Endothelial cell of umbilical vein (primary cell): ENCODE results near the gene COL15A1. TPM values are rescaled to one million over a fixed set of nuclear protein-coding genes. Genes with fewer than 3 reads are reported as not detected.

ENCODE experiments used
- BruUV-seq: library from RNA; stranded (reverse); fragments of 400-500 nt; replicated peaks from 2 replicates; lab custom pipeline; 2021; lab: Mats Ljungman, UMichigan
- CTCF ChIA-PET: fragments of 300-600, 350-600 bp; sonication (Branson Sonifier 250); formaldehyde crosslinking; loops from one replicate; lab custom pipeline; 2021; ENCODE audit warnings: antibody characterized with exemption, inconsistent platforms; lab: Charles Lee
- POLR2A ChIA-PET: fragments of 300-600, 350-600 bp; sonication (Branson Sonifier 250); formaldehyde crosslinking; loops from one replicate; lab custom pipeline; 2021; ENCODE audit warnings: antibody characterized with exemption, inconsistent platforms; lab: Charles Lee
- DNase-seq: peaks from one replicate; pipeline ENCODE4 v3.0.0-alpha.2; 2011; ENCODE audit warnings: low read depth, low spot score
- FAIRE-seq: peaks from 2 replicates; lab custom pipeline; 2011; peaks lifted over from hg19 to GRCh38; lab: Jason Lieb, UNC
- H2AFZ ChIP-seq: 2 replicates; pipeline ENCODE4 v1.6.0; 2012; ENCODE audit warnings: low read depth, low read length, control low read depth, inconsistent platforms
- H3K27ac ChIP-seq: 2 replicates; pipeline ENCODE4 v1.5.1; 2011; ENCODE audit warnings: low read depth, mild to moderate bottlenecking, control low read depth, low read length, moderate library complexity; ENCODE audit not compliant: insufficient read depth
- H3K27me3 ChIP-seq, 2 experiments: 2 replicates each; pipeline versions ENCODE4 v1.6.0 to v1.6.1; 2011; ENCODE audit warnings: low read length in 2 of 2, mixed read lengths in 1 of 2; ENCODE audit not compliant: control insufficient read depth in 2 of 2, insufficient read depth in 2 of 2
- H3K36me3 ChIP-seq, 2 experiments: 2 replicates in 1 of 2; 3 replicates in 1 of 2; pipeline ENCODE4 v1.5.1; 2011; ENCODE audit warnings: low read length in 2 of 2, mild to moderate bottlenecking in 1 of 2, moderate library complexity in 1 of 2; ENCODE audit not compliant: control insufficient read depth in 2 of 2, insufficient read depth in 2 of 2; ENCODE audit errors: extremely low read depth in 1 of 2
- H3K4me1 ChIP-seq: 3 replicates; pipeline ENCODE4 v1.5.1; 2011; ENCODE audit warnings: mild to moderate bottlenecking, low read length; ENCODE audit not compliant: control insufficient read depth, insufficient read depth; ENCODE audit errors: extremely low read depth
- H3K4me2 ChIP-seq: 2 replicates; pipeline ENCODE4 v1.6.1; 2011; ENCODE audit warnings: low read length, control low read depth, mixed read lengths; ENCODE audit not compliant: insufficient read depth
- H3K4me3 ChIP-seq, 3 experiments: fragments of 200-600 bp in 1 of 3; sonication (generic), shearing (Covaris generic) in 1 of 3; replicated peaks in 1 of 3; 2 replicates each; pipeline ENCODE4 v1.5.1; 2011 to 2016; ENCODE audit warnings: control low read depth in 3 of 3, low read length in 3 of 3, mild to moderate bottlenecking in 2 of 3, inconsistent platforms in 1 of 3, low read depth in 1 of 3, moderate library complexity in 1 of 3; ENCODE audit not compliant: insufficient read depth in 1 of 3
- H3K79me2 ChIP-seq: 2 replicates; pipeline ENCODE4 v1.6.0; 2012; ENCODE audit warnings: low read length, inconsistent platforms; ENCODE audit not compliant: control insufficient read depth, insufficient read depth
- H3K9ac ChIP-seq: replicated peaks from 2 replicates; pipeline ENCODE3; 2011; ENCODE audit warnings: low read length, control low read depth; ENCODE audit not compliant: insufficient read depth; ENCODE audit errors: extremely low read depth
- H3K9me1 ChIP-seq: replicated peaks from 3 replicates; pipeline ENCODE4 v1.6.0; 2011; ENCODE audit warnings: mild to moderate bottlenecking, low read length; ENCODE audit not compliant: control insufficient read depth, insufficient read depth; ENCODE audit errors: extremely low read depth
- H3K9me3 ChIP-seq: replicated peaks from 2 replicates; pipeline ENCODE4 v1.5.1; 2012; ENCODE audit warnings: low read length, inconsistent platforms; ENCODE audit not compliant: control insufficient read depth, insufficient read depth
- H4K20me1 ChIP-seq: replicated peaks from 2 replicates; pipeline ENCODE3; 2011; ENCODE audit warnings: mild to moderate bottlenecking, low read length; ENCODE audit not compliant: control insufficient read depth, insufficient read depth; ENCODE audit errors: extremely low read depth
- CTCF ChIP-seq, 2 donors: IDR thresholded peaks; 1 replicate in 1 of 2; 2 replicates in 1 of 2; pipeline ENCODE4 v1.5.1; 2011; ENCODE audit warnings: low read length in 2 of 2, mild to moderate bottlenecking in 2 of 2, moderate library complexity in 2 of 2, control low read depth in 1 of 2, inconsistent platforms in 1 of 2, low read depth in 1 of 2; ENCODE audit not compliant: insufficient read depth in 1 of 2; ENCODE audit errors: extremely low read depth in 1 of 2
- EZH2 ChIP-seq: IDR thresholded peaks from 2 replicates; pipeline ENCODE4 v1.6.1; 2012; ENCODE audit warnings: borderline replicate concordance, low read depth, mild to moderate bottlenecking, moderate library complexity, low read length, inconsistent platforms; ENCODE audit not compliant: severe bottlenecking
- FOS ChIP-seq: IDR thresholded peaks from 2 replicates; pipeline ENCODE4 v1.6.1; 2011; ENCODE audit warnings: mild to moderate bottlenecking, low read length, moderate library complexity, borderline replicate concordance; ENCODE audit not compliant: insufficient read depth
- GATA2 ChIP-seq: IDR thresholded peaks from 2 replicates; pipeline ENCODE4 v1.7.0; 2011; ENCODE audit warnings: low read depth, mild to moderate bottlenecking, moderate library complexity, mixed read lengths, low read length; ENCODE audit not compliant: insufficient read length, insufficient read depth
- JUN ChIP-seq: IDR thresholded peaks from 2 replicates; pipeline ENCODE4 v1.6.1; 2011; ENCODE audit warnings: borderline replicate concordance, low read depth; ENCODE audit not compliant: insufficient read length, insufficient read depth
- MAX ChIP-seq: IDR thresholded peaks from 2 replicates; pipeline ENCODE4 v1.6.1; 2011; ENCODE audit not compliant: insufficient read depth, insufficient read length
- MYC ChIP-seq: IDR thresholded peaks from one replicate; pipeline ENCODE4 v1.6.1; 2011; ENCODE audit warnings: mild to moderate bottlenecking, low read depth, low read length
- POLR2A ChIP-seq: IDR thresholded peaks from 2 replicates; pipeline ENCODE4 v1.6.1; 2012; ENCODE audit warnings: low read depth, mild to moderate bottlenecking, control low read depth, low read length
- POLR2AphosphoS5 ChIP-seq: IDR thresholded peaks from 2 replicates; pipeline ENCODE4 v1.6.1; 2012; ENCODE audit warnings: low read depth, mild to moderate bottlenecking, control low read depth, low read length, moderate library complexity; ENCODE audit not compliant: insufficient read depth
- dilution Hi-C: fragments of 300-500 bp; cut with MboI; formaldehyde crosslinking; loops from one replicate; pipeline ENCODE4 v1.15.0; 2019; ENCODE audit warnings: low sequenced_read_pairs; ENCODE audit not compliant: extremely low pct_ligation_motif_present
- intact Hi-C: fragments of 100-400 bp; cut with micrococcal nuclease; formaldehyde crosslinking; loops from one replicate; pipeline ENCODE4 v1.10.0; 2022
- polyA plus RNA-seq, 4 experiments: library from polyadenylated mRNA; depleted of rRNA in 3 of 4; stranded (reverse) in 3 of 4; unstranded in 1 of 4; fragments of >200 nt; gene quantifications; 2 replicates each; pipeline versions ENCODE4 v1.2.1 to v1.2.3, GENCODE V29; 2011 to 2012; ENCODE audit warnings: missing spikeins in 1 of 4
- total RNA-seq: library from RNA; stranded (reverse); gene quantifications from 2 replicates; pipeline ENCODE4 v1.2.3, GENCODE V29; 2021

COL15A1 gene
- total and polyA plus RNA-seq, 2 donors (not counting 3 experiments of a cell fraction or from before 2014, with no cell fraction given): not detected

GRCh38 chr9:98971168-98971914 is 27.6 kb downstream of the COL15A1 start:
- no peak for TF ChIP-seq EZH2
- no peak for TF ChIP-seq MYC
- no peak for TF ChIP-seq MAX
- no peak for TF ChIP-seq FOS
- no peak for TF ChIP-seq CTCF (IDR thresholded peaks at IDR 0.05; ENCODE audit: extremely low read depth in 1 of 2, insufficient read depth in 1 of 2, low read depth in 1 of 2, low read length in 2 of 2)
- no peak for TF ChIP-seq POLR2AphosphoS5
- TF ChIP-seq GATA2: no peak
- TF ChIP-seq JUN: no peak
- TF ChIP-seq POLR2A: no peak
- H3K27ac ChIP-seq: no peak overlapping the region
- DNase-seq (no peak), FAIRE-seq (no peak)
- no peak overlapping the region for H2AFZ ChIP-seq
- no peaks in the 10 kb centered on the region for H3K79me2 ChIP-seq
- dilution Hi-C loops: no loop called here
- BruUV-seq: no TSS peak
- H3K27me3 ChIP-seq: no peaks in the 10 kb centered on the region
- no peak overlapping the region for H3K9ac ChIP-seq
- H3K4me2 ChIP-seq: no peak overlapping the region
- H3K4me1 ChIP-seq: no peaks in the 10 kb centered on the region
- CTCF ChIA-PET: no interaction called here
- H4K20me1 ChIP-seq: no peaks in the 10 kb centered on the region
- intact Hi-C loops: no loop called here
- no peak overlapping the region for H3K4me3 ChIP-seq
- no peaks in the 10 kb centered on the region for H3K9me1 ChIP-seq
- no peaks in the 10 kb centered on the region for H3K36me3 ChIP-seq
- POLR2A ChIA-PET: no interaction called here
- H3K9me3 ChIP-seq: no peaks in the 10 kb centered on the region
